ENCODE results near the gene STXBP5L. TPM values are rescaled to one million over a fixed set of nuclear protein-coding genes. Genes with fewer than 3 reads are reported as not detected.
"Not testable (repeated sequence)": the region's sequence is repeated elsewhere in the genome, so short reads cannot be mapped to it uniquely, and the experiment has no call there.

STXBP5L gene
- total RNA-seq, 2 experiments from 2014 or later = not detected

- H3K4me3 Mint-ChIP-seq; POLR2A ChIA-PET; CTCF ChIA-PET; ATAC-seq; H3K4me1 Mint-ChIP-seq; DNase-seq; H3K27ac Mint-ChIP-seq; H3K9me3 Mint-ChIP-seq (ENCODE audit: low read depth); H3K27me3 Mint-ChIP-seq; intact Hi-C loops (cut with DNase I, micrococcal nuclease): not testable (repeated sequence)
- H3K36me3 Mint-ChIP-seq (ENCODE audit: low read depth) = peaks cover 56% of the 10 kb centered on the region
Observed at GRCh38 chr3:121451752-121452151, 543.7 kb downstream of the STXBP5L start.

- ChIA-PET CTCF (no interaction called here), POLR2A (no interaction called here)
- intact Hi-C loops (cut with DNase I, micrococcal nuclease) = no loop called here
- H3K4me3 Mint-ChIP-seq = no peak overlapping the region
- ATAC-seq (no peak), DNase-seq (no peak)
- H3K27ac Mint-ChIP-seq = no peak overlapping the region
- H3K9me3 Mint-ChIP-seq (ENCODE audit: low read depth) = no peaks in the 10 kb centered on the region
- H3K36me3 Mint-ChIP-seq (ENCODE audit: low read depth) = peaks cover 50% of the 10 kb centered on the region
- H3K27me3 Mint-ChIP-seq = no peaks in the 10 kb centered on the region
- H3K4me1 Mint-ChIP-seq = no peaks in the 10 kb centered on the region
Observed at GRCh38 chr3:121462565-121462964, 554.6 kb downstream of the STXBP5L start.

- ATAC-seq (no peak), DNase-seq (no peak)
- H3K36me3 Mint-ChIP-seq (ENCODE audit: low read depth) = peaks cover 53% of the 10 kb centered on the region
- H3K9me3 Mint-ChIP-seq (ENCODE audit: low read depth) = no peaks in the 10 kb centered on the region
- POLR2A ChIA-PET = no interaction called here
- no peak overlapping the region for H3K4me3 Mint-ChIP-seq
- no peaks in the 10 kb centered on the region for H3K27me3 Mint-ChIP-seq
- H3K4me1 Mint-ChIP-seq = no peaks in the 10 kb centered on the region
- CTCF ChIA-PET = no interaction called here
- H3K27ac Mint-ChIP-seq = no peak overlapping the region
- intact Hi-C loops (cut with DNase I, micrococcal nuclease) = no loop called here
Observed at GRCh38 chr3:121463745-121464144, 555.7 kb downstream of the STXBP5L start.

GRCh38 chr3:121467085-121467484 is 559.1 kb downstream of the STXBP5L start:
- Mint-ChIP-seq H3K27ac (no peak overlapping the region), H3K9me3 (ENCODE audit: low read depth) (no peaks in the 10 kb centered on the region), H3K36me3 (ENCODE audit: low read depth) (peaks cover 45% of the 10 kb centered on the region), H3K4me3 (no peak overlapping the region), H3K4me1 (no peaks in the 10 kb centered on the region), H3K27me3 (no peaks in the 10 kb centered on the region)
- intact Hi-C loops (cut with DNase I, micrococcal nuclease) = no loop called here
- ChIA-PET CTCF (no interaction called here), POLR2A (no interaction called here)
- no peak for DNase-seq
- ATAC-seq = no peak

GRCh38 chr3:121473001-121473400 is 565.0 kb downstream of the STXBP5L start:
- no peaks in the 10 kb centered on the region for H3K4me1 Mint-ChIP-seq
- H3K36me3 Mint-ChIP-seq (ENCODE audit: low read depth) = peaks cover 45% of the 10 kb centered on the region
- intact Hi-C loops (cut with DNase I, micrococcal nuclease) = no loop called here
- H3K27me3 Mint-ChIP-seq = no peaks in the 10 kb centered on the region
- no peak overlapping the region for H3K4me3 Mint-ChIP-seq
- ATAC-seq (no peak), DNase-seq (no peak)
- H3K9me3 Mint-ChIP-seq (ENCODE audit: low read depth) = no peaks in the 10 kb centered on the region
- POLR2A ChIA-PET = no interaction called here
- CTCF ChIA-PET = no interaction called here
- H3K27ac Mint-ChIP-seq = no peak overlapping the region

Small RNAs within 50 kb of the gene (microRNA-seq; reads per million reads assigned to microRNA genes)
- gene MIR5682 (ENCODE audit: borderline replicate concordance) = not detected

Other genes starting within 250 kb of the STXBP5L start
- under 1 TPM; 0.16 to 0.58 TPM for gene HGD, start 226.0 kb upstream of the STXBP5L start, total RNA-seq
- 10 to 100 TPM; 35.5 to 37.8 TPM for gene RABL3, start 165.7 kb upstream of the STXBP5L start, total RNA-seq
- 10 to 100 TPM; 26.1 to 27.0 TPM for gene GTF2E1, start 165.5 kb upstream of the STXBP5L start, total RNA-seq